RWPE2 (cell line): ENCODE data around the gene ACAT2.

Experiments
- ATAC-seq: fragments of 200-7000 bp; cut with Tn5 transposase; 3 replicates; pipeline ENCODE4 v1.9.1; 2021; ENCODE audit warnings: low read depth
- DNase-seq: peaks from one replicate; pipeline ENCODE4 v3.0.0-alpha.2; 2020; ENCODE audit warnings: low spot score
- H3K27ac ChIP-seq: fragments of 450-650 bp; 2 replicates; pipeline ENCODE4 v1.5.1; 2017; ENCODE audit warnings: mild to moderate bottlenecking; ENCODE audit not compliant: poor library complexity, severe bottlenecking
- H3K27me3 ChIP-seq: fragments of 250-450 bp; sonication (Bioruptor Pico); 2 replicates; pipeline ENCODE4 v1.5.1; 2021; ENCODE audit warnings: mild to moderate bottlenecking, moderate library complexity; ENCODE audit not compliant: insufficient read depth, poor library complexity, severe bottlenecking
- H3K36me3 ChIP-seq: fragments of 250-450 bp; sonication (Bioruptor Pico); 2 replicates; pipeline ENCODE4 v1.5.1; 2020; ENCODE audit warnings: low read depth, mild to moderate bottlenecking, moderate library complexity
- H3K4me1 ChIP-seq: fragments of 250-450 bp; sonication (Bioruptor Pico); 2 replicates; pipeline ENCODE4 v1.5.1; 2021; ENCODE audit warnings: mild to moderate bottlenecking, moderate library complexity; ENCODE audit not compliant: insufficient read depth, poor library complexity, severe bottlenecking
- H3K4me3 ChIP-seq: fragments of 250-450 bp; sonication (Bioruptor Pico); 2 replicates; pipeline ENCODE4 v1.5.1; 2021; ENCODE audit warnings: mild to moderate bottlenecking, moderate library complexity; ENCODE audit not compliant: severe bottlenecking
- H3K9me3 ChIP-seq: fragments of 250-450 bp; sonication (Bioruptor Pico); 2 replicates; pipeline ENCODE4 v1.5.1; 2021; ENCODE audit warnings: mild to moderate bottlenecking, moderate library complexity; ENCODE audit not compliant: severe bottlenecking
- CTCF ChIP-seq: fragments of 450-650 bp; IDR thresholded peaks from one replicate; pipeline ENCODE4 v1.5.1; 2017; ENCODE audit warnings: mild to moderate bottlenecking, moderate library complexity; ENCODE audit not compliant: poor library complexity, severe bottlenecking

ACAT2 gene

GRCh38 chr6:159769470-159769869 is 7.6 kb downstream of the ACAT2 start:
- no peak for ATAC-seq
- Histone ChIP-seq H3K36me3 (peaks cover 97% of the 10 kb centered on the region), H3K27me3 (no peaks in the 10 kb centered on the region), H3K4me3 (no peak overlapping the region), H3K27ac (no peak overlapping the region), H3K4me1 (no peaks in the 10 kb centered on the region), H3K9me3 (no peaks in the 10 kb centered on the region)
- no peak for TF ChIP-seq CTCF
- DNase-seq: no peak

- no peak for DNase-seq
- H3K36me3 ChIP-seq: peaks cover 96% of the 10 kb centered on the region
- no peaks in the 10 kb centered on the region for H3K9me3 ChIP-seq
These were observed 10.4 kb downstream of the ACAT2 start for GRCh38 chr6:159772196-159772595.

GRCh38 chr6:159777240-159777904 is 15.5 kb downstream of the ACAT2 start:
- no peak overlapping the region for H3K4me3 ChIP-seq
- DNase-seq: no peak
- H3K27ac ChIP-seq: no peak overlapping the region
- H3K36me3 ChIP-seq: peaks cover 93% of the 10 kb centered on the region
- no peaks in the 10 kb centered on the region for H3K4me1 ChIP-seq
- TF ChIP-seq CTCF: no peak
- no peaks in the 10 kb centered on the region for H3K9me3 ChIP-seq
- no peak for ATAC-seq
- H3K27me3 ChIP-seq: no peaks in the 10 kb centered on the region

More at GRCh38 chr6:159772196-159772595, 10.4 kb downstream of the ACAT2 start:
- Histone ChIP-seq H3K4me3 (no peak overlapping the region), H3K4me1 (no peaks in the 10 kb centered on the region), H3K27ac (no peak overlapping the region), H3K27me3 (no peaks in the 10 kb centered on the region)
- TF ChIP-seq CTCF: no peak
- ATAC-seq: no peak

GRCh38 chr6:159778131-159778530 is 16.3 kb downstream of the ACAT2 start:
- no peaks in the 10 kb centered on the region for H3K9me3 ChIP-seq
- no peak for ATAC-seq
- peaks cover 96% of the 10 kb centered on the region for H3K36me3 ChIP-seq
- TF ChIP-seq CTCF: no peak
- H3K27ac ChIP-seq: no peak overlapping the region
- no peak for DNase-seq
- no peak overlapping the region for H3K4me3 ChIP-seq
- H3K4me1 ChIP-seq: no peaks in the 10 kb centered on the region
- H3K27me3 ChIP-seq: no peaks in the 10 kb centered on the region

GRCh38 chr6:159778542-159779103 is 16.8 kb downstream of the ACAT2 start:
- no peak for ATAC-seq
- Histone ChIP-seq H3K4me1 (no peaks in the 10 kb centered on the region), H3K36me3 (peaks cover 96% of the 10 kb centered on the region), H3K27ac (no peak overlapping the region), H3K4me3 (no peak overlapping the region), H3K9me3 (no peaks in the 10 kb centered on the region), H3K27me3 (no peaks in the 10 kb centered on the region)
- DNase-seq: no peak
- TF ChIP-seq CTCF: no peak
